Gastroesophageal sphincter (tissue), 4 donors: Measurements from ENCODE around the gene PPA1. TPM values are rescaled to one million over a fixed set of nuclear protein-coding genes. Genes with fewer than 3 reads are reported as not detected.

Experiments
- ATAC-seq: fragments of 150-250 bp; one replicate; pipeline ENCODE4 v1.9.1; 2016; ENCODE audit warnings: mild to moderate bottlenecking, moderate library complexity
- H3K27ac ChIP-seq, 4 donors: fragments of 200-600 bp; sonication (generic) in 3 of 4; 1 replicate in 3 of 4; 2 replicates in 1 of 4; pipeline ENCODE4 v1.5.1; 2016 to 2019
- H3K27me3 ChIP-seq: fragments of 200-600 bp; sonication (generic); one replicate; pipeline ENCODE4 v1.5.1; 2019
- H3K36me3 ChIP-seq, 2 donors: fragments of 200-600 bp; sonication (generic); one replicate each; pipeline ENCODE4 v1.5.1; 2019; ENCODE audit warnings: control low read depth in 1 of 2
- H3K4me1 ChIP-seq, 3 donors: fragments of 200-600 bp; sonication (generic); 1 replicate in 2 of 3; 2 replicates in 1 of 3; pipeline ENCODE4 v1.5.1; 2016 to 2019; ENCODE audit warnings: control low read depth in 2 of 3
- H3K4me3 ChIP-seq, 2 donors: fragments of 200-600 bp; sonication (generic); one replicate each; pipeline ENCODE4 v1.5.1; 2019; ENCODE audit warnings: mild to moderate bottlenecking in 1 of 2, moderate library complexity in 1 of 2
- H3K9me3 ChIP-seq, 3 donors: fragments of 200-600 bp; sonication (generic); one replicate each; pipeline ENCODE4 v1.5.1; 2017 to 2019; ENCODE audit warnings: control low read depth in 2 of 3
- EP300 ChIP-seq: sonication (generic); formaldehyde crosslinking; IDR thresholded peaks from one replicate; pipeline ENCODE4 v1.6.1; 2017; ENCODE audit warnings: antibody characterized with exemption, mild to moderate bottlenecking
- POLR2A ChIP-seq, 2 donors: fragments of 450-650 bp; IDR thresholded peaks; one replicate each; pipeline ENCODE4 v1.6.1; 2017; ENCODE audit warnings: antibody characterized with exemption in 2 of 2, mild to moderate bottlenecking in 2 of 2, moderate library complexity in 1 of 2
- POLR2AphosphoS5 ChIP-seq: sonication (generic); formaldehyde crosslinking; IDR thresholded peaks from one replicate; pipeline ENCODE4 v1.6.1; 2017; ENCODE audit warnings: antibody characterized with exemption
- WGBS, 2 donors: methylation state at CpG; one replicate each; pipeline ENCODE4 v1.1.5; 2018; ENCODE audit warnings: low coverage in 1 of 2; 5-methylcytosine and 5-hydroxymethylcytosine counted together
- total RNA-seq, 4 donors: library from RNA; depleted of rRNA; stranded (reverse); fragments of >200 nt; gene quantifications; one replicate each; pipeline ENCODE4 v1.1.0, GENCODE V29; 2016
- TF ChIP-seq, protein P1 (sequence below), 4 experiments: fragments of 200-600 bp in 2 of 4; fragments of 450-650 bp in 2 of 4; sonication (generic) in 1 of 4; IDR thresholded peaks; one replicate each; pipeline ENCODE4 v1.5.1; 2017 to 2019; ENCODE audit warnings: antibody characterized with exemption in 4 of 4, mild to moderate bottlenecking in 2 of 4, moderate library complexity in 2 of 4

The PPA1 gene
- 10 to 100 TPM; 45.0 to 91.4 (median 78.6) TPM for total RNA-seq

GRCh38 chr10:70233109-70233938 is at the start of gene PPA1:
Gene PPA1 (minus strand): TSS chr10:70233429. CDS start chr10:70233327, 102 bp downstream.
- Histone ChIP-seq H3K9me3 (no peaks in the 10 kb centered on the region), H3K36me3 (peaks cover 0 to 5% of the 10 kb centered on the region in 2 donors), H3K4me1 (peaks cover 0 to 37% (median 7%) of the 10 kb centered on the region in 3 donors), H3K4me3 (peak within 1 kb of the TSS; percentile 72 to 91), H3K27me3 (no peaks in the 10 kb centered on the region), H3K27ac (peak within 1 kb of the TSS; percentile 5 to 85 (median 79))
- ATAC-seq, result peak; percentile 98
- WGBS, 2 donors, result 2% methylated on average over 6 to 12 of the region's 74 CpGs
- TF ChIP-seq POLR2AphosphoS5 (peak; percentile 91), EP300 (no peak), POLR2A (IDR thresholded peaks at IDR 0.05) (peak; percentile 70 to 89)
- TF ChIP-seq, protein P1, sequence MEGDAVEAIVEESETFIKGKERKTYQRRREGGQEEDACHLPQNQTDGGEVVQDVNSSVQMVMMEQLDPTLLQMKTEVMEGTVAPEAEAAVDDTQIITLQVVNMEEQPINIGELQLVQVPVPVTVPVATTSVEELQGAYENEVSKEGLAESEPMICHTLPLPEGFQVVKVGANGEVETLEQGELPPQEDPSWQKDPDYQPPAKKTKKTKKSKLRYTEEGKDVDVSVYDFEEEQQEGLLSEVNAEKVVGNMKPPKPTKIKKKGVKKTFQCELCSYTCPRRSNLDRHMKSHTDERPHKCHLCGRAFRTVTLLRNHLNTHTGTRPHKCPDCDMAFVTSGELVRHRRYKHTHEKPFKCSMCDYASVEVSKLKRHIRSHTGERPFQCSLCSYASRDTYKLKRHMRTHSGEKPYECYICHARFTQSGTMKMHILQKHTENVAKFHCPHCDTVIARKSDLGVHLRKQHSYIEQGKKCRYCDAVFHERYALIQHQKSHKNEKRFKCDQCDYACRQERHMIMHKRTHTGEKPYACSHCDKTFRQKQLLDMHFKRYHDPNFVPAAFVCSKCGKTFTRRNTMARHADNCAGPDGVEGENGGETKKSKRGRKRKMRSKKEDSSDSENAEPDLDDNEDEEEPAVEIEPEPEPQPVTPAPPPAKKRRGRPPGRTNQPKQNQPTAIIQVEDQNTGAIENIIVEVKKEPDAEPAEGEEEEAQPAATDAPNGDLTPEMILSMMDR (IDR thresholded peaks at IDR 0.05), result no peak

DNA sequence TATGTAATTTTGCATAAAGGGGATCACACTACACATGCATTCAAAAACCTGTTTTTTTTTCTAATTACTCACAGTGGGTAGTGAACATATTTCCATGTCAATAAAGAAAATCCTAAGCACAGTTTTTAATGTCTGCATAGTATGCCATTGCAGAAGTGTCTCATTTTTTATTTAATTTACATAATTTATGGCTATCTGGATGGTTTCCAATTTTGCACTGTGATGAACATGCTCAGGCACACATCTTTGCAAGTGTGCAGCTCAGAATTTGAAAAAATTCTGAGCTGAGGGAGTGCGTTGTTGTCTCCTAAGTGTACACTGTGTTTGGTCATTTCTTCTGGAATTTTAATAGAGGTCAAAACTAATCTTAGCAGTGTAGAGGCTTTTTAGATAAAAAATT is 48.4 kb upstream of the PPA1 start:
- 50 to 75% methylated on average over 1 of the region's 1 CpG for WGBS, 2 donors

GRCh38 chr10:70280099-70280498 is 46.9 kb upstream of the PPA1 start:
- H3K4me1 ChIP-seq, result peaks cover 0 to 10% (median 7%) of the 10 kb centered on the region in 3 donors
- no peak for ATAC-seq
- peaks cover 45% of the 10 kb centered on the region for H3K27me3 ChIP-seq
- H3K4me3 ChIP-seq, result no peak overlapping the region
- no peak for TF ChIP-seq POLR2AphosphoS5
- no peak for TF ChIP-seq POLR2A (IDR thresholded peaks at IDR 0.05)
- no peak for TF ChIP-seq EP300
- TF ChIP-seq, protein P1 (IDR thresholded peaks at IDR 0.05), result no peak
- H3K9me3 ChIP-seq, result peaks cover 0 to 12% (median 0%) of the 10 kb centered on the region in 3 donors
- no peak overlapping the region for H3K27ac ChIP-seq
- WGBS, 2 donors, result 85 to 98% methylated on average over 5 to 6 of the region's 6 CpGs
- no peaks in the 10 kb centered on the region for H3K36me3 ChIP-seq

More for the DNA sequence above, 48.4 kb upstream of the PPA1 start:
- Histone ChIP-seq H3K9me3 (no peaks in the 10 kb centered on the region), H3K4me3 (no peak overlapping the region), H3K36me3 (no peaks in the 10 kb centered on the region), H3K4me1 (peaks cover 0 to 10% (median 7%) of the 10 kb centered on the region in 3 donors), H3K27ac (no peak overlapping the region), H3K27me3 (peaks cover 60% of the 10 kb centered on the region)
- TF ChIP-seq EP300, result no peak
- TF ChIP-seq POLR2AphosphoS5, result no peak
- no peak for TF ChIP-seq POLR2A (IDR thresholded peaks at IDR 0.05)
- TF ChIP-seq, protein P1 (IDR thresholded peaks at IDR 0.05), result no peak
- ATAC-seq, result no peak

GRCh38 chr10:70277396-70278030 is 44.3 kb upstream of the PPA1 start:
- Histone ChIP-seq H3K4me1 (peaks cover 0 to 6% (median 2%) of the 10 kb centered on the region in 3 donors), H3K27ac (no peak overlapping the region), H3K27me3 (peaks cover 19% of the 10 kb centered on the region), H3K36me3 (no peaks in the 10 kb centered on the region), H3K9me3 (peaks cover 0 to 12% (median 0%) of the 10 kb centered on the region in 3 donors), H3K4me3 (no peak overlapping the region)
- TF ChIP-seq POLR2AphosphoS5, result no peak
- no peak for ATAC-seq
- WGBS, 2 donors, result 80% methylated on average over 1 of the region's 3 CpGs; no CpG with 5 or more reads in 1 of the 2 donors

DNA sequence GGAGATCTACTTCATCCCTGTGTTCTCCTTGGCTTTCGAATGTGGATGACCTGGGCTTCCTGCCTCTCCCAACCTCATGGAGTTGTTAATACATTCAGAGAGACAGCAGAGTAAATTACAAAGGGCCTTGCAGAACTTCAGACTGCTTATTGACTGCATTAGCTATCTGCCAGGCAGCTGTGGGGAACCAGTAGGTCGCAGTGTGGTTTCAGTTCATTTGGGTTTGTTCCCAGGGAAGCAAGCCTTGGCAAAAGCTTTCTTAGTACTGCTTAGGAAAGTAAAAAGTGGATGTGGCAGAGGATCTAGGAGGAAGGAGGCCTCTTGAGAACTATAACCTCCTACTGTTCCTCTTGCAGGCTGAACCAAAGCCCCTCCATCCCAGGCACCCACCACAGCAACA is 41.4 kb upstream of the PPA1 start:
- no peak overlapping the region for H3K27ac ChIP-seq
- WGBS, 2 donors, result 47% methylated on average over 2 of the region's 2 CpGs; no CpG with 5 or more reads in 1 of the 2 donors
- H3K4me3 ChIP-seq, result no peak overlapping the region
- peaks cover 0 to 12% (median 0%) of the 10 kb centered on the region in 3 donors for H3K9me3 ChIP-seq
- TF ChIP-seq, protein P1 (IDR thresholded peaks at IDR 0.05), result no peak
- TF ChIP-seq POLR2AphosphoS5 (no peak), POLR2A (IDR thresholded peaks at IDR 0.05) (no peak), EP300 (no peak)
- ATAC-seq, result no peak
- H3K27me3 ChIP-seq, result no peaks in the 10 kb centered on the region
- H3K36me3 ChIP-seq, result no peaks in the 10 kb centered on the region
- peaks cover 0 to 7% (median 2%) of the 10 kb centered on the region in 3 donors for H3K4me1 ChIP-seq
